GM23338 (cell line): ENCODE data around the gene MCEE. TPM values are rescaled to one million over a fixed set of nuclear protein-coding genes. Genes with fewer than 3 reads are reported as not detected.

Experiments used
- ATAC-seq: fragments of 200-7000 bp; cut with Tn5 transposase; 3 replicates; pipeline ENCODE4 v1.9.1; 2020
- DNase-seq: peaks from one replicate; pipeline ENCODE4 v3.0.0-alpha.2; 2015; ENCODE audit warnings: low spot score
- H2AFZ ChIP-seq: fragments of 200-600 bp; sonication (generic); 2 replicates; pipeline ENCODE4 v1.8.0; 2016; ENCODE audit warnings: antibody characterized with exemption, mild to moderate bottlenecking, moderate library complexity
- H3F3A ChIP-seq: fragments of 200-600 bp; sonication (generic); replicated peaks from 2 replicates; pipeline ENCODE4 v1.8.0; 2017; ENCODE audit warnings: antibody characterized with exemption, mixed run types, low read depth
- H3K27ac ChIP-seq: fragments of 200-600 bp; sonication (generic); 2 replicates; pipeline ENCODE4 v1.6.1; 2016; ENCODE audit warnings: low read depth
- H3K27me3 ChIP-seq: fragments of 200-600 bp; sonication (generic); 2 replicates; pipeline ENCODE4 v1.8.0; 2016; ENCODE audit warnings: mild to moderate bottlenecking, mixed run types, moderate library complexity; ENCODE audit not compliant: insufficient read depth
- H3K36me3 ChIP-seq: fragments of 200-600 bp; sonication (generic); 2 replicates; pipeline ENCODE4 v1.8.0; 2016; ENCODE audit warnings: mild to moderate bottlenecking; ENCODE audit not compliant: insufficient read depth
- H3K4me1 ChIP-seq: fragments of 200-600 bp; sonication (generic); 2 replicates; pipeline ENCODE4 v1.8.0; 2016; ENCODE audit warnings: mild to moderate bottlenecking, moderate library complexity; ENCODE audit not compliant: insufficient read depth
- H3K4me2 ChIP-seq: fragments of 200-600 bp; sonication (generic); 2 replicates; pipeline ENCODE4 v1.7.1; 2017; ENCODE audit warnings: mixed run types
- H3K4me3 ChIP-seq: fragments of 200-600 bp; sonication (generic); 2 replicates; pipeline ENCODE4 v1.6.1; 2016; ENCODE audit warnings: mixed run types
- H3K79me2 ChIP-seq: fragments of 200-600 bp; sonication (generic); replicated peaks from 2 replicates; pipeline ENCODE4 v1.8.0; 2017; ENCODE audit warnings: mild to moderate bottlenecking; ENCODE audit not compliant: insufficient read depth
- H3K9me2 ChIP-seq: fragments of 200-600 bp; sonication (generic); 2 replicates; pipeline ENCODE4 v1.8.0; 2017; ENCODE audit not compliant: insufficient read depth
- H4K20me1 ChIP-seq: fragments of 200-600 bp; sonication (generic); replicated peaks from 2 replicates; pipeline ENCODE4 v1.8.0; 2017; ENCODE audit warnings: mild to moderate bottlenecking; ENCODE audit not compliant: insufficient read depth
- H3K27ac Mint-ChIP-seq: 2 replicates; pipeline ENCODE4 v1.8.0; 2020; ENCODE audit warnings: inconsistent platforms, mild to moderate bottlenecking, moderate library complexity, mixed read lengths
- H3K27me3 Mint-ChIP-seq: 3 replicates; pipeline ENCODE4 v1.8.0; 2022; ENCODE audit warnings: low read depth, mild to moderate bottlenecking, moderate library complexity, mixed read lengths, inconsistent platforms; ENCODE audit not compliant: insufficient read depth, poor library complexity
- H3K36me3 Mint-ChIP-seq: 3 replicates; pipeline ENCODE4 v1.8.0; 2021; ENCODE audit warnings: low read depth, mild to moderate bottlenecking, inconsistent platforms, moderate library complexity, mixed read lengths
- H3K4me1 Mint-ChIP-seq: 3 replicates; pipeline ENCODE4 v1.8.0; 2020; ENCODE audit warnings: mild to moderate bottlenecking, inconsistent platforms, mixed read lengths
- H3K4me3 Mint-ChIP-seq: 3 replicates; pipeline ENCODE4 v1.8.0; 2021; ENCODE audit warnings: moderate library complexity, mild to moderate bottlenecking, inconsistent platforms, mixed read lengths
- H3K9me3 Mint-ChIP-seq: 3 replicates; pipeline ENCODE4 v1.8.0; 2020; ENCODE audit warnings: moderate library complexity, mild to moderate bottlenecking, inconsistent platforms, mixed read lengths
- CREB1 ChIP-seq: fragments of 250-450 bp; sonication (Bioruptor Pico); IDR thresholded peaks from 2 replicates; pipeline ENCODE4 v1.5.0; 2020; ENCODE audit warnings: low read depth, mild to moderate bottlenecking, moderate library complexity
- EZH2phosphoT487 ChIP-seq: fragments of 200-600 bp; sonication (generic); IDR thresholded peaks from one replicate; pipeline ENCODE4 v1.8.1; 2018; ENCODE audit warnings: antibody characterized with exemption; ENCODE audit not compliant: unreplicated experiment
- JUNB ChIP-seq: IDR thresholded peaks from one replicate; pipeline ENCODE4 v1.6.1; 2016; ENCODE audit warnings: antibody characterized with exemption; ENCODE audit not compliant: unreplicated experiment
- NANOG ChIP-seq: IDR thresholded peaks from 2 replicates; pipeline ENCODE4 v1.6.1; 2016; ENCODE audit warnings: antibody characterized with exemption, borderline replicate concordance
- polyA plus RNA-seq: library from polyadenylated mRNA; unstranded; fragments of >200 nt; fragmentation: Nextera tagmentation; extraction: Ambion mirVana; gene quantifications from 2 replicates; pipeline ENCODE4 v1.2.1, GENCODE V29; 2016
- total RNA-seq: library from RNA; depleted of rRNA; stranded (reverse); fragments of >200 nt; shearing (Covaris generic); gene quantifications from 2 replicates; pipeline ENCODE4 v1.2.3, GENCODE V29; 2014
- TF ChIP-seq, protein P1 (sequence below): fragments of 250-450 bp; sonication (Bioruptor Pico); IDR thresholded peaks from 2 replicates; pipeline ENCODE4 v1.5.0; 2020; ENCODE audit warnings: mild to moderate bottlenecking, moderate library complexity
- TF ChIP-seq, protein P2 (sequence below): IDR thresholded peaks from 2 replicates; pipeline ENCODE4 v1.6.1; 2016; ENCODE audit warnings: antibody characterized with exemption
- TF ChIP-seq, protein P3 (sequence below), 2 experiments: fragments of 200-600 bp in 1 of 2; sonication (generic) in 1 of 2; conservative IDR thresholded peaks; 2 replicates each; pipeline versions ENCODE4 v1.5.1 to v1.6.1; 2016 to 2017; ENCODE audit warnings: antibody characterized with exemption in 2 of 2, low read depth in 2 of 2, mild to moderate bottlenecking in 2 of 2, moderate library complexity in 1 of 2
- TF ChIP-seq, protein P4 (sequence below): IDR thresholded peaks from one replicate; pipeline ENCODE4 v1.6.1; 2018; ENCODE audit warnings: antibody characterized with exemption; ENCODE audit not compliant: unreplicated experiment

MCEE gene
- total and polyA plus RNA-seq, 2 experiments from 2014 or later, result 8.4 to 26.2 TPM

DNA sequence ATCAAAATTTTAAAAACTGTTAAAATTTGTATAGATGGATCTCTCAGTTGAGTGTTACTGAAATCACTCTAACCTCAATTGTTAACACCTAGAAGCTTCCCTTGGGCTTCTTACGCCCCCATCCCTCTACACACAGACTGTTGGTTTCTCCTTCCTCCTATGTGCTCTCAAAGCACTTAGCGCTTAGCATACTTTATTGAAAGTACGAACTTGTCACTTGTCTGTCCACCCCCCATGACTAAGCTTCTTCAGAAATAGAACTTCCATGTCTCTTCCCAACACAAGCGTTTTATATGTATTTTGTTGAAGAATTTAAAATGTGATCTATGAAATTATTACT, 846 bp upstream of the MCEE start (continued):
- TF ChIP-seq, protein P1, sequence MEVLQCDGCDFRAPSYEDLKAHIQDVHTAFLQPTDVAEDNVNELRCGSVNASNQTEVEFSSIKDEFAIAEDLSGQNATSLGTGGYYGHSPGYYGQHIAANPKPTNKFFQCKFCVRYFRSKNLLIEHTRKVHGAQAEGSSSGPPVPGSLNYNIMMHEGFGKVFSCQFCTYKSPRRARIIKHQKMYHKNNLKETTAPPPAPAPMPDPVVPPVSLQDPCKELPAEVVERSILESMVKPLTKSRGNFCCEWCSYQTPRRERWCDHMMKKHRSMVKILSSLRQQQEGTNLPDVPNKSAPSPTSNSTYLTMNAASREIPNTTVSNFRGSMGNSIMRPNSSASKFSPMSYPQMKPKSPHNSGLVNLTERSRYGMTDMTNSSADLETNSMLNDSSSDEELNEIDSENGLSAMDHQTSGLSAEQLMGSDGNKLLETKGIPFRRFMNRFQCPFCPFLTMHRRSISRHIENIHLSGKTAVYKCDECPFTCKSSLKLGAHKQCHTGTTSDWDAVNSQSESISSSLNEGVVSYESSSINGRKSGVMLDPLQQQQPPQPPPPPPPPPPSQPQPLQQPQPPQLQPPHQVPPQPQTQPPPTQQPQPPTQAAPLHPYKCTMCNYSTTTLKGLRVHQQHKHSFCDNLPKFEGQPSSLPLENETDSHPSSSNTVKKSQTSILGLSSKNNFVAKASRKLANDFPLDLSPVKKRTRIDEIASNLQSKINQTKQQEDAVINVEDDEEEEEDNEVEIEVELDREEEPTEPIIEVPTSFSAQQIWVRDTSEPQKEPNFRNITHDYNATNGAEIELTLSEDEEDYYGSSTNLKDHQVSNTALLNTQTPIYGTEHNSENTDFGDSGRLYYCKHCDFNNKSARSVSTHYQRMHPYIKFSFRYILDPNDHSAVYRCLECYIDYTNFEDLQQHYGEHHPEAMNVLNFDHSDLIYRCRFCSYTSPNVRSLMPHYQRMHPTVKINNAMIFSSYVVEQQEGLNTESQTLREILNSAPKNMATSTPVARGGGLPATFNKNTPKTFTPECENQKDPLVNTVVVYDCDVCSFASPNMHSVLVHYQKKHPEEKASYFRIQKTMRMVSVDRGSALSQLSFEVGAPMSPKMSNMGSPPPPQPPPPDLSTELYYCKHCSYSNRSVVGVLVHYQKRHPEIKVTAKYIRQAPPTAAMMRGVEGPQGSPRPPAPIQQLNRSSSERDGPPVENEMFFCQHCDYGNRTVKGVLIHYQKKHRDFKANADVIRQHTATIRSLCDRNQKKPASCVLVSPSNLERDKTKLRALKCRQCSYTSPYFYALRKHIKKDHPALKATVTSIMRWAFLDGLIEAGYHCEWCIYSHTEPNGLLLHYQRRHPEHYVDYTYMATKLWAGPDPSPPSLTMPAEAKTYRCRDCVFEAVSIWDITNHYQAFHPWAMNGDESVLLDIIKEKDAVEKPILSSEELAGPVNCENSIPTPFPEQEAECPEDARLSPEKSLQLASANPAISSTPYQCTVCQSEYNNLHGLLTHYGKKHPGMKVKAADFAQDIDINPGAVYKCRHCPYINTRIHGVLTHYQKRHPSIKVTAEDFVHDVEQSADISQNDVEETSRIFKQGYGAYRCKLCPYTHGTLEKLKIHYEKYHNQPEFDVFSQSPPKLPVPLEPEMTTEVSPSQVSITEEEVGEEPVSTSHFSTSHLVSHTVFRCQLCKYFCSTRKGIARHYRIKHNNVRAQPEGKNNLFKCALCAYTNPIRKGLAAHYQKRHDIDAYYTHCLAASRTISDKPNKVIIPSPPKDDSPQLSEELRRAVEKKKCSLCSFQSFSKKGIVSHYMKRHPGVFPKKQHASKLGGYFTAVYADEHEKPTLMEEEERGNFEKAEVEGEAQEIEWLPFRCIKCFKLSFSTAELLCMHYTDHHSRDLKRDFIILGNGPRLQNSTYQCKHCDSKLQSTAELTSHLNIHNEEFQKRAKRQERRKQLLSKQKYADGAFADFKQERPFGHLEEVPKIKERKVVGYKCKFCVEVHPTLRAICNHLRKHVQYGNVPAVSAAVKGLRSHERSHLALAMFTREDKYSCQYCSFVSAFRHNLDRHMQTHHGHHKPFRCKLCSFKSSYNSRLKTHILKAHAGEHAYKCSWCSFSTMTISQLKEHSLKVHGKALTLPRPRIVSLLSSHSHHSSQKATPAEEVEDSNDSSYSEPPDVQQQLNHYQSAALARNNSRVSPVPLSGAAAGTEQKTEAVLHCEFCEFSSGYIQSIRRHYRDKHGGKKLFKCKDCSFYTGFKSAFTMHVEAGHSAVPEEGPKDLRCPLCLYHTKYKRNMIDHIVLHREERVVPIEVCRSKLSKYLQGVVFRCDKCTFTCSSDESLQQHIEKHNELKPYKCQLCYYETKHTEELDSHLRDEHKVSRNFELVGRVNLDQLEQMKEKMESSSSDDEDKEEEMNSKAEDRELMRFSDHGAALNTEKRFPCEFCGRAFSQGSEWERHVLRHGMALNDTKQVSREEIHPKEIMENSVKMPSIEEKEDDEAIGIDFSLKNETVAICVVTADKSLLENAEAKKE (CRISPR knock-in tag), result no peak
- TF ChIP-seq CREB1 (CRISPR knock-in tag) (no peak), EZH2phosphoT487 (no peak), NANOG (no peak)
- TF ChIP-seq, protein P2, sequence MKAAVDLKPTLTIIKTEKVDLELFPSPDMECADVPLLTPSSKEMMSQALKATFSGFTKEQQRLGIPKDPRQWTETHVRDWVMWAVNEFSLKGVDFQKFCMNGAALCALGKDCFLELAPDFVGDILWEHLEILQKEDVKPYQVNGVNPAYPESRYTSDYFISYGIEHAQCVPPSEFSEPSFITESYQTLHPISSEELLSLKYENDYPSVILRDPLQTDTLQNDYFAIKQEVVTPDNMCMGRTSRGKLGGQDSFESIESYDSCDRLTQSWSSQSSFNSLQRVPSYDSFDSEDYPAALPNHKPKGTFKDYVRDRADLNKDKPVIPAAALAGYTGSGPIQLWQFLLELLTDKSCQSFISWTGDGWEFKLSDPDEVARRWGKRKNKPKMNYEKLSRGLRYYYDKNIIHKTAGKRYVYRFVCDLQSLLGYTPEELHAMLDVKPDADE, result no peak
- TF ChIP-seq, protein P3, sequence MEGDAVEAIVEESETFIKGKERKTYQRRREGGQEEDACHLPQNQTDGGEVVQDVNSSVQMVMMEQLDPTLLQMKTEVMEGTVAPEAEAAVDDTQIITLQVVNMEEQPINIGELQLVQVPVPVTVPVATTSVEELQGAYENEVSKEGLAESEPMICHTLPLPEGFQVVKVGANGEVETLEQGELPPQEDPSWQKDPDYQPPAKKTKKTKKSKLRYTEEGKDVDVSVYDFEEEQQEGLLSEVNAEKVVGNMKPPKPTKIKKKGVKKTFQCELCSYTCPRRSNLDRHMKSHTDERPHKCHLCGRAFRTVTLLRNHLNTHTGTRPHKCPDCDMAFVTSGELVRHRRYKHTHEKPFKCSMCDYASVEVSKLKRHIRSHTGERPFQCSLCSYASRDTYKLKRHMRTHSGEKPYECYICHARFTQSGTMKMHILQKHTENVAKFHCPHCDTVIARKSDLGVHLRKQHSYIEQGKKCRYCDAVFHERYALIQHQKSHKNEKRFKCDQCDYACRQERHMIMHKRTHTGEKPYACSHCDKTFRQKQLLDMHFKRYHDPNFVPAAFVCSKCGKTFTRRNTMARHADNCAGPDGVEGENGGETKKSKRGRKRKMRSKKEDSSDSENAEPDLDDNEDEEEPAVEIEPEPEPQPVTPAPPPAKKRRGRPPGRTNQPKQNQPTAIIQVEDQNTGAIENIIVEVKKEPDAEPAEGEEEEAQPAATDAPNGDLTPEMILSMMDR (conservative IDR thresholded peaks at IDR 0.05; ENCODE audit: low read depth in 2 of 2), result no peak

DNA sequence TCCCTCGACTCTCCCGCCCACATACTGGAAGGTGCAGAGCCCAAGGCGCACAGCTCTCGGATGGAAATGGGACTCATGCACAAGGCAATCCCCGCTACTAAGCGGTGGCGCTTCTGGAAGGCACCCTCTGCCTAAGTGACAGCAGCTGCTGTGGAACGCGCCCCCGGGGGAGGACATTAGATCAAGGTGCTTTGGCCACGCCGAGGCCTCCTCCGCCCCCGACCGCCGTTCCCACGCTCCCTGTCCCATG, 202 bp downstream of the MCEE start:
- Histone ChIP-seq H3K9me2 (no peaks in the 10 kb centered on the region), H2AFZ (peak overlapping the region; percentile 53), H3K4me2 (peak overlapping the region; percentile 94), H3K27ac (peak overlapping the region; percentile 89), H3K27me3 (no peaks in the 10 kb centered on the region), H3K79me2 (peaks cover 53% of the 10 kb centered on the region), H3F3A (no peaks in the 10 kb centered on the region), H3K4me1 (peaks cover 9% of the 10 kb centered on the region), H3K4me3 (peak overlapping the region; percentile 65), H4K20me1 (peaks cover 9% of the 10 kb centered on the region), H3K36me3 (peaks cover 20% of the 10 kb centered on the region)
- Mint-ChIP-seq H3K4me3 (no peak overlapping the region), H3K36me3 (peaks cover 11% of the 10 kb centered on the region; the same call in 2 of the 3 replicates), H3K27ac (peak overlapping the region; percentile 94; the same call in 1 of the 2 replicates), H3K9me3 (no peaks in the 10 kb centered on the region), H3K4me1 (peaks cover 2% of the 10 kb centered on the region; the same call in 1 of the 3 replicates), H3K27me3 (peaks cover 7% of the 10 kb centered on the region)
- ATAC-seq (peak; percentile 79), DNase-seq (peak; percentile 80)
- TF ChIP-seq, protein P4, sequence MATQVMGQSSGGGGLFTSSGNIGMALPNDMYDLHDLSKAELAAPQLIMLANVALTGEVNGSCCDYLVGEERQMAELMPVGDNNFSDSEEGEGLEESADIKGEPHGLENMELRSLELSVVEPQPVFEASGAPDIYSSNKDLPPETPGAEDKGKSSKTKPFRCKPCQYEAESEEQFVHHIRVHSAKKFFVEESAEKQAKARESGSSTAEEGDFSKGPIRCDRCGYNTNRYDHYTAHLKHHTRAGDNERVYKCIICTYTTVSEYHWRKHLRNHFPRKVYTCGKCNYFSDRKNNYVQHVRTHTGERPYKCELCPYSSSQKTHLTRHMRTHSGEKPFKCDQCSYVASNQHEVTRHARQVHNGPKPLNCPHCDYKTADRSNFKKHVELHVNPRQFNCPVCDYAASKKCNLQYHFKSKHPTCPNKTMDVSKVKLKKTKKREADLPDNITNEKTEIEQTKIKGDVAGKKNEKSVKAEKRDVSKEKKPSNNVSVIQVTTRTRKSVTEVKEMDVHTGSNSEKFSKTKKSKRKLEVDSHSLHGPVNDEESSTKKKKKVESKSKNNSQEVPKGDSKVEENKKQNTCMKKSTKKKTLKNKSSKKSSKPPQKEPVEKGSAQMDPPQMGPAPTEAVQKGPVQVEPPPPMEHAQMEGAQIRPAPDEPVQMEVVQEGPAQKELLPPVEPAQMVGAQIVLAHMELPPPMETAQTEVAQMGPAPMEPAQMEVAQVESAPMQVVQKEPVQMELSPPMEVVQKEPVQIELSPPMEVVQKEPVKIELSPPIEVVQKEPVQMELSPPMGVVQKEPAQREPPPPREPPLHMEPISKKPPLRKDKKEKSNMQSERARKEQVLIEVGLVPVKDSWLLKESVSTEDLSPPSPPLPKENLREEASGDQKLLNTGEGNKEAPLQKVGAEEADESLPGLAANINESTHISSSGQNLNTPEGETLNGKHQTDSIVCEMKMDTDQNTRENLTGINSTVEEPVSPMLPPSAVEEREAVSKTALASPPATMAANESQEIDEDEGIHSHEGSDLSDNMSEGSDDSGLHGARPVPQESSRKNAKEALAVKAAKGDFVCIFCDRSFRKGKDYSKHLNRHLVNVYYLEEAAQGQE, result no peak
- no peak for TF ChIP-seq JUNB
- no peak for TF ChIP-seq NANOG
